Gastrocnemius medialis (tissue), 4 donors: Measurements from ENCODE around the gene SEC16A. TPM values are rescaled to one million over a fixed set of nuclear protein-coding genes. Genes with fewer than 3 reads are reported as not detected.

Source experiments
- ATAC-seq, 2 donors: fragments of 150-250 bp; one replicate each; pipeline ENCODE4 v1.9.1; 2016
- DNase-seq, 2 donors: peaks; one replicate each; pipeline ENCODE4 v3.0.0-alpha.2; 2019
- H3K27ac ChIP-seq, 4 donors: fragments of 200-600 bp; sonication (generic); 1 replicate in 1 of 4; 2 replicates in 3 of 4; pipeline ENCODE4 v1.5.1; 2016 to 2018; ENCODE audit warnings: mild to moderate bottlenecking in 2 of 4, moderate library complexity in 1 of 4
- H3K27me3 ChIP-seq, 3 donors: fragments of 200-600 bp; sonication (generic) in 2 of 3; 1 replicate in 1 of 3; 2 replicates in 2 of 3; pipeline versions ENCODE4 v1.5.1 to v1.6.0; 2016 to 2019; ENCODE audit warnings: mild to moderate bottlenecking in 1 of 3, moderate library complexity in 1 of 3
- H3K36me3 ChIP-seq, 2 donors: fragments of 200-600 bp; sonication (generic) in 1 of 2; one replicate each; pipeline ENCODE4 v1.5.1; 2017 to 2018
- H3K4me1 ChIP-seq, 2 donors: fragments of 200-600 bp; sonication (generic) in 1 of 2; one replicate each; pipeline ENCODE4 v1.5.1; 2016 to 2017; ENCODE audit warnings: mild to moderate bottlenecking in 2 of 2
- H3K4me3 ChIP-seq, 4 donors: fragments of 200-600 bp; sonication (generic) in 3 of 4; 1 replicate in 1 of 4; 2 replicates in 3 of 4; pipeline ENCODE4 v1.5.1; 2016 to 2019; ENCODE audit warnings: mild to moderate bottlenecking in 2 of 4
- H3K9me3 ChIP-seq, 3 donors: fragments of 200-600 bp; sonication (generic) in 2 of 3; 1 replicate in 1 of 3; 2 replicates in 2 of 3; pipeline ENCODE4 v1.5.1; 2016 to 2019
- CTCF ChIP-seq, 5 experiments: fragments of 450-650 bp in 3 of 5; fragments of 200-600 bp in 2 of 5; sonication (generic) in 2 of 5; IDR thresholded peaks in 4 of 5; conservative IDR thresholded peaks in 1 of 5; 1 replicate in 4 of 5; 2 replicates in 1 of 5; pipeline ENCODE4 v1.5.1; 2016 to 2019; ENCODE audit warnings: antibody characterized with exemption in 5 of 5, mild to moderate bottlenecking in 3 of 5, moderate library complexity in 3 of 5
- POLR2A ChIP-seq, 2 donors: fragments of 450-650 bp; IDR thresholded peaks; one replicate each; pipeline ENCODE4 v1.6.1; 2017; ENCODE audit warnings: antibody characterized with exemption in 2 of 2, mild to moderate bottlenecking in 2 of 2, moderate library complexity in 2 of 2
- in situ Hi-C, 4 donors: fragments of 200-750 bp; cut with MboI; loops; one replicate each; pipeline versions ENCODE4 v1.15.0 to v1.8.0; 2017; ENCODE audit warnings: low sequenced_read_pairs in 4 of 4
- intact Hi-C: fragments of 100-400 bp; cut with DNase I; formaldehyde crosslinking; loops from one replicate; pipeline ENCODE4 v1.15.1; 2023; ENCODE audit warnings: low total_unique reads
- total RNA-seq, 4 donors: library from RNA; depleted of rRNA; stranded (reverse); fragments of >200 nt; gene quantifications; one replicate each; pipeline versions ENCODE4 v1.1.0 to v1.2.3, GENCODE V29; 2016

The SEC16A gene
- total RNA-seq, 4 donors from 2014 or later = 23.9 to 50.4 (median 46.6) TPM

DNA sequence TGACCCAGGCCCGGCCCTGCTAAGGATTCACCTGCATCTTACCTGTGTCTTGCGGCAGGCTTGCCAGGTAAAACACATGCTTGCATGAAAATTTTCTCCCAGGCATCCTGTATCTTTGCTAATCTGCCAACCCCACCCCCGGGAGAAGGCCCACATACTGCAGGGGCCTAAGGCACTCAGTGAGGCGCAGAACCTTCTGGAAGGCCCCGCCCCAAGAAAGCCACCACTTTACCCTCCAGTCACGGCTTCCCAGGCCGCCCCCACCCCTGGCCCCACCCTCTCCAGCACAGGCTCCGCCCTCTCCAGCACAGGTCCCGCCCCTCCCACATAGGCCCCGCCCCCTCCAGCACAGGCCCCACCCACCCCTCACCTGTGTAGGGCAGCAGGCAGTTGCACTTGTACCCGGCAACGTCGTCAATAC lies 29.8 kb upstream of the SEC16A start:
- TF ChIP-seq CTCF (IDR thresholded peaks at IDR 0.05 in 4 of 5, conservative IDR thresholded peaks at IDR 0.05 in 1 of 5) (no peak), POLR2A (IDR thresholded peaks at IDR 0.05) (no peak)
- peak overlapping the region; percentile 16 to 82 (median 79) for H3K27ac ChIP-seq
- peaks cover 0 to 9% of the 10 kb centered on the region in 2 donors for H3K4me1 ChIP-seq
- H3K36me3 ChIP-seq = peaks cover 0 to 54% of the 10 kb centered on the region in 2 donors
- H3K9me3 ChIP-seq = no peaks in the 10 kb centered on the region
- intact Hi-C loops (no loop called here), in situ Hi-C loops (no loop called here)
- no peak for DNase-seq
- no peak for ATAC-seq
- H3K27me3 ChIP-seq = no peaks in the 10 kb centered on the region
- H3K4me3 ChIP-seq = peak overlapping the region in 2 of 4 donors; percentile 7 to 18

DNA sequence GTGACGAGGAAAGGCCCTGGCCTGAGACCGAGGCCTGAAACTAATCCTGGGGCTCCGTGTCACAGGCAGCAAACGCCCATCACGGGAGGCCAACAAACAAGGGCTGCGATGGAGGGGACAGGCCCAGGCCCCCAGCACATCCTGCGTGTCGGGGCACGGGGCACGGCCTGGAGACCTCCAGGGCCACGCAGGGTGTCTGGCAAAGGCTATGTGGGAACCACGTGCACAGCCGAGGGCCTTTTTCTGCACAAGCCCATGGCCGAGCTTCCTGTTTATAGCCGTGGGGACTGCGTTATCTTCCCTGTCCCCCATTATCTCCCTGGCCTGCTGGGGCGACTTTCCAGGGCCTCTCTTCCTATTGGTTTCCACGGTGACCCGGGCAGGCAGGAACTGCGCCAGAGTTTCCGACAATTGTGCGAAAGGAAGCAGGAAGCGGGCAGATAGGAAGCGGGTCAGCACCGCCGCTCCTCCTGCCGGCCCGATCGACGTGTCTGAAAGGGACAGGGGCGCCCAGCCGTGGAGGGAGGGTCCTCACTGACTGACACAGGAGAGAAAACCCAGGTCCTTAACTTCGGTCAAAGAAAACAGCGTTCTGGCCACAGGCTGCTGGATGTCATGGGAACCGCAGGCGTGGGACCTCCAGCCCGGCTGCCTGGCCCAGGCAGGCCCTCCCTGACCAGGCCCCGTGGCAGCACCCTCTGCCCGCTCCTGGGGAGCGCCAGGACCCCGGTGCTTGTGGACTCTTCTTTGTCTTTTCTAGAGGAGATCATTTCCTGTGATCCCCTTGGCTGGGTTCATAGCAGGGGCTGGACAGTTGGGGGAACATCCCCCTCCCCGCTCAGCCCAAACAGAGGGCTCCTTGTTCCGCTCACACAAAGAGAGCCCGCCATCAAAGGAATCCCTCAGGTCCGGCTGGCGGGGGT lies 29.1 kb upstream of the SEC16A start:
- H3K27ac ChIP-seq = peak overlapping the region; percentile 45 to 82 (median 79)
- peaks cover 0 to 9% of the 10 kb centered on the region in 2 donors for H3K4me1 ChIP-seq
- peaks cover 0 to 57% of the 10 kb centered on the region in 2 donors for H3K36me3 ChIP-seq
- H3K4me3 ChIP-seq = peak overlapping the region in 2 of 4 donors; percentile 7 to 18
- ATAC-seq (peak; percentile 67), DNase-seq (peak in 1 of 2 donors; percentile 14)
- intact Hi-C loops (no loop called here), in situ Hi-C loops (no loop called here)
- TF ChIP-seq POLR2A (IDR thresholded peaks at IDR 0.05) = peak in 1 of 2 donors; percentile 28
- no peak for TF ChIP-seq CTCF (IDR thresholded peaks at IDR 0.05 in 4 of 5, conservative IDR thresholded peaks at IDR 0.05 in 1 of 5)
- H3K27me3 ChIP-seq = no peaks in the 10 kb centered on the region
- H3K9me3 ChIP-seq = no peaks in the 10 kb centered on the region

DNA sequence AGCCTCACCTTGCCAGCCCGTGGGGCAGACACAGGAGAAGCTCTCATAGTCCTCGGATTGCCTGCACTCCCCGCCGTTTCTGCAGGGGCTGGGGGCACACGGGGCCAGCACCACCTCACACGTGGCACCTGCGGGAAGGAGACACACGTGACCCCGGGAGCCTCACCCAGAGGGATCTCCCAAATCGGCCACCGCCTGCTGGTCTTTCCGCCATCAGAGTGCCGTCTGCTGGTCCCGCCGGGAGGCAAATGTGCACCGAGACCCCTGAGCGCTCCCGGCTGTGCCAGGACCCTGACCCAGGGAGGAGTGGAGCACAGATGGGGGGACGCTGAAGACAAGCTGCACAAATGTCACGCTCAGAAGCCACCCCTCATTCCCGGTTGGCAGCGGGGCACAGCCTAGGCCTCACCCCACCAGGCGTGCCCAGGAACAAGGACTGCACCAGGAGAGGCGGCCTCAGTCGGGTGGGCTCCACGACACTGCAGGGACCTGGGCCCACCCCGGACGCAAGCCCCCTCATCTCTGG lies 28.4 kb upstream of the SEC16A start:
- in situ Hi-C loops = no loop called here
- Histone ChIP-seq H3K4me3 (no peak overlapping the region), H3K36me3 (peaks cover 0 to 65% of the 10 kb centered on the region in 2 donors), H3K27me3 (no peaks in the 10 kb centered on the region), H3K9me3 (no peaks in the 10 kb centered on the region), H3K4me1 (peaks cover 0 to 9% of the 10 kb centered on the region in 2 donors), H3K27ac (peak overlapping the region; percentile 45 to 77 (median 73))
- DNase-seq = no peak
- no peak for ATAC-seq
- TF ChIP-seq POLR2A (IDR thresholded peaks at IDR 0.05) (no peak), CTCF (IDR thresholded peaks at IDR 0.05 in 4 of 5, conservative IDR thresholded peaks at IDR 0.05 in 1 of 5) (no peak)
- intact Hi-C loops = no loop called here

GRCh38 chr9:136510561-136510960 lies 27.7 kb upstream of the SEC16A start:
- in situ Hi-C loops (no loop called here), intact Hi-C loops (no loop called here)
- H3K4me1 ChIP-seq = peaks cover 0 to 9% of the 10 kb centered on the region in 2 donors
- ATAC-seq = no peak
- no peaks in the 10 kb centered on the region for H3K9me3 ChIP-seq
- peak overlapping the region; percentile 45 to 77 (median 73) for H3K27ac ChIP-seq
- TF ChIP-seq POLR2A (IDR thresholded peaks at IDR 0.05) (no peak), CTCF (IDR thresholded peaks at IDR 0.05 in 4 of 5, conservative IDR thresholded peaks at IDR 0.05 in 1 of 5) (no peak)
- no peak overlapping the region for H3K4me3 ChIP-seq
- DNase-seq = no peak
- H3K27me3 ChIP-seq = no peaks in the 10 kb centered on the region
- H3K36me3 ChIP-seq = peaks cover 0 to 68% of the 10 kb centered on the region in 2 donors
